ENCODE data around the gene ZBTB14.
A peak's percentile ranks its signal among the peaks of the same experiment; 100 is the strongest.

ZBTB14 gene

DNA sequence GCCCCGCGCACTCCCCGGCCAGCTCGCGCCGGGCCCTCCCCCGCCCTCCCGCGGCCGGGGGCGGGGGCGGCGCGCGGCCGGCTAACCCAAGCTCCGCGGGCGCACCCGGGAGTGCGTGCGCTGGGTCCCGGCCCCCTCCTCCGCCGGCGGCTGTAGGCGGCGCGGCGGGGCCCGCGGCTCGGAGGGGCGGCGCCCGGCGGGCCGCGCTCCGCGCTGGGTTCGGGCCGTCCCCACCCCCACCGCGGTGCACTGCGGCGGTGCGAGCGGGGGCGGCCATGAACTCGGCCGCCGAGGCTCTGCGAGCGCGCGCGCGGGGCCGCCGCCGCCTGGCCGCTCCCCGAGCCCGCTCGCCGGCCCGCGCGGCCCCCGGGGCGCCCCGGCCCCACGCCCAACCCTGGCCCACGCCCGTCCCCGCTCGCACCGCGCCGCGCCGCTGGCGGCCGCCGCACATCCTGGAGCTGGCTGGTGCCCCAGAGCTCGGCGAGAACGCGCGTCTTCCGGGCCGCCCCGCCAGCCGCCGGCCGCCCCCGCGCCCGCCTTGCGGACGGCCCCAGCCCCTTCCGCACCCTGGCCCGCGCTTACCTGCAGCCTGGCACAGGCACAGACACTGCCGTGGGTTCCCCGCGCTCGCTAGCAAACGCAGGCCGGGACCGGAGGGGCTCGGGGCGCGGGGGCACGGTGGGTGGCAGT lies at the start of gene ZBTB14:
TSS of gene ZBTB14 (minus strand) at position 496 of the 690 bp plus-strand sequence. CDS start 2,480 bp downstream, outside the sequence.
- peak; percentile 31 to 49 for DNase-seq (ENCODE audit: low read depth in 2 of 2, low spot score in 1 of 2)

DNA sequence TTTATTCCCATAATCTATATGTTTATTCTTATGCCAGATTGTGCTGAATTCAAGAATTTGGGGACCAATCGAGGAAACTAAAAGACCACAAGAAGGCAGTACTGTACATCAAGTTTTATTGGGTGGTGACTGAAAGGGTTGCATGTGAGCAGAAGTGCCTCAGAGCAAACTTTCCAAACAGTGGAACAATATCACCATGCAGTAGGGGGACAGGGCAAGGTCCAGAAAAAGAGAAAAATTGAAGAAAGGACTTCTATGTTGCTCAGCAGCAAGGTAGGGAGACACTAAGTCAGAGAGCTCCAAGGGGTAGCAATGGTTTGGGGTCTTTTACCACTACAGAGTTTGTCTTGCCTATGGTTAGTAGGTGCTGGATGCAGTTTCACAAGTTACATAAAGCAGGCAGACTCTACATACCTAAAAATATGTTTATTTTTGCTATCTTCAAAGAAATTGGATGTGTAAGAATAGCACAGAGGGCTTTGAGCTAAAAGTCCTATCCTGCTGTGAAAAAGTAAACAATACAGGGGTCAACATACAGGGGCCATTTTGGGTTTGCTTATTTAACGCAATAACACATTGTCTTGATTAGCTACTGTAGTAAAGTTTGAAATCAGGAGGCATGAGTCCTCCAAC lies 43.8 kb upstream of the ZBTB14 start:
- no peak for DNase-seq (ENCODE audit: low read depth in 2 of 2, low spot score in 1 of 2)

GRCh38 chr18:5334456-5335075 lies 39.0 kb upstream of the ZBTB14 start:
- DNase-seq (ENCODE audit: low read depth in 2 of 2, low spot score in 1 of 2), result no peak

DNA sequence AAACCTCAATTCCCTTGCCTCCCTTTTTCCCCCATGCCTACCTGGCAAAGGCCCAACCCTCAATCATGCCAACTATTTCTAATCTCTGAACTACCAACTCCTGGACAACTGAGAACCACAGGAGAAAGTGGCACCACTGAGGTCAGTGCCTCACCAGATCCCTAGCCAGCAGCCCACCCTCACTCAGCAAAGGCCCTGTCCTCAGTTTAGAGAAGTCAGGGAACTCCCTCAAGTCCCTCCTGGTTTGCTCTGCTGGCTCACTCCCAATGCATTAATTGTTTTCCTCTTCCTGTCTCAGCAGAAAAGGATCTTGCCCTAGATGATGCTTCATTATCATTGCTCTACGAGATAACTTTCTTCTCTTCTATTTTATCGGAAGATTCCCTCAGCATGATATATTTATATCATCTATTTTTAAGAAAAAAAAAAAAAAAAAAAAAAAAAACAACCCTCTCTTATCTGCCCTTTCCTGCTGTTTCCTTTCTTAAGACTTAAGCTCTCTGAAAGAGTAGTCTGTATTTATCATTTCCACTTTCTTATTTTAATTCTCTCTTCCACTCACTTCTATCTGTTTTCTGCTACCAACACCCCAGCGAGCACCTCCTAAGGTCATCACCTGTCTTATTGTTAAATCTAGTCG lies 22.7 kb upstream of the ZBTB14 start:
- no peak for DNase-seq (ENCODE audit: low read depth in 2 of 2, low spot score in 1 of 2)

GRCh38 chr18:5317186-5317585 lies 21.7 kb upstream of the ZBTB14 start:
- DNase-seq (ENCODE audit: low read depth in 2 of 2, low spot score in 1 of 2), result no peak

- DNase-seq (ENCODE audit: low read depth in 2 of 2, low spot score in 1 of 2), result no peak
Observed at GRCh38 chr18:5315838-5316237, 20.3 kb upstream of the ZBTB14 start.

DNA sequence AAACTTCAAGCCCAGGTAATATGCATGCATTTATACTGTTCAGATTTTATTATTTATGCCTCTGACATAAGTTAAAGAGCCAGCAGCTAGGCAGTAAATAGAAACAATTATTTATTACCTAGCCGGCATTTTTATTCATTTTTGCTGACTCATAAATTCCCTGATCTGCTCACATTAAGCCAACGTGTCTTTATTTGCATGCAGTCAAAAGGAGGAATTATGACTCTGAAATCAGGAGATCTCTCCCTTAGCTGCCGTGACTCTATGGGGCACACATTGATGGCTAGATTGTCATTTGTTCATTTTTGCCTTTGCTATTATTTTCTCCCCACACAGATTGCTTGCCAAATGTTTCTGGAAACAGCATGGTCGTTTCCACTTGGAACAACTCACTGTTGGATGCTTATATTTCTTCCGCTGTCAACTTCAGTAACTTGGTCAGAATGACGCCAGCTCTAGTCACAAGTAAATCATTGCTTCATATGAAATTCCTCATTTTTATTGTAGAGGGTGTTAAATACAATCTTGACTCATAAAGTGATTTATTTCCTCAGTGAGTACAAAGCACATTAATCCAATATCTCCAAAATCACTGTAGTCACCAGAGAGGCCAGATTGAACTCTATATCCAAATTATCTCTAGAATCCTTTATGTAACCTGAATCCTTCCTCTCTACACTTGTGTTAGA lies 15.9 kb upstream of the ZBTB14 start:
- DNase-seq (ENCODE audit: low read depth in 2 of 2, low spot score in 1 of 2), result no peak

- no peak for DNase-seq (ENCODE audit: low read depth in 2 of 2, low spot score in 1 of 2)
Observed at GRCh38 chr18:5309888-5310470, 14.5 kb upstream of the ZBTB14 start.

GRCh38 chr18:5305835-5306234 lies 10.3 kb upstream of the ZBTB14 start:
- no peak for DNase-seq (ENCODE audit: low read depth in 2 of 2, low spot score in 1 of 2)

DNA sequence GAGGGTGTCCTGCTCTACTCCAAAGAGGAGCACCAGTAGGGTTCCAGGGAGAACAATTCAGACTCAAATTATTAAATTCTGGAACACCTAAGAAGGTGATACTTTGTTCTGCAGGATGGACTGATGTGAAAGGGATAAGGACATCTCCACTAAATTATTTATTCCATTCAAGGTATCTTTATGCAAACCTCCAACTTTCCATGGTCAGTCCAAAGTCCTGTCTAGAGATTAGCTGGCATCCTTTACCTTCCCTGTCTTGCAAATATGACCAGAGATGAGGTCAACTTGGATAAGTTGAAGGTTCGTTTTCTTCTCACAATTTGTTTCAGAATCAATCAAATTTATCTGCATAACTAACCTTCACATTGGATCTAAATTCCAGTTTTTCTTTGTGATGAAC lies 8.7 kb upstream of the ZBTB14 start:
- no peak for DNase-seq (ENCODE audit: low read depth in 2 of 2, low spot score in 1 of 2)

GRCh38 chr18:5303636-5304035 lies 8.1 kb upstream of the ZBTB14 start:
- no peak for DNase-seq (ENCODE audit: low read depth in 2 of 2, low spot score in 1 of 2)

DNA sequence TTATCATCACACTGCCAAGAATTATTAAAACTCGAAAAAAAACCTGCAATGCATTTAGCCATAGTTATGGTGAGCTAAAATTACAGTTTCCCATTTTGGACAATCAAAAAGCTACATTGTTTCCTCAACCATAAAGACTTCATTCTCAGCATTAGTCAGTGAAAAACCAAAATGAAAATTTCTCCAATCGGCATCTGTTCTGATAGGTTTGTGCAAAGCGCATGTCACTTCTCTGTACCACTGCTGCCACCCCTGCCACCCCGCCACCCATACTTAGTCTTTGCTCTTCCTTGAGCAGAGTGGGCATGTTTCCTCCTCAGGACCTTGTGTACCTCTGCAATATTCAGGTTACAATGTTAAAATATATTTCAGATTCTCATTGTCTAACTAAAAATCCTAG lies 7.1 kb upstream of the ZBTB14 start:
- no peak for DNase-seq (ENCODE audit: low read depth in 2 of 2, low spot score in 1 of 2)

DNA sequence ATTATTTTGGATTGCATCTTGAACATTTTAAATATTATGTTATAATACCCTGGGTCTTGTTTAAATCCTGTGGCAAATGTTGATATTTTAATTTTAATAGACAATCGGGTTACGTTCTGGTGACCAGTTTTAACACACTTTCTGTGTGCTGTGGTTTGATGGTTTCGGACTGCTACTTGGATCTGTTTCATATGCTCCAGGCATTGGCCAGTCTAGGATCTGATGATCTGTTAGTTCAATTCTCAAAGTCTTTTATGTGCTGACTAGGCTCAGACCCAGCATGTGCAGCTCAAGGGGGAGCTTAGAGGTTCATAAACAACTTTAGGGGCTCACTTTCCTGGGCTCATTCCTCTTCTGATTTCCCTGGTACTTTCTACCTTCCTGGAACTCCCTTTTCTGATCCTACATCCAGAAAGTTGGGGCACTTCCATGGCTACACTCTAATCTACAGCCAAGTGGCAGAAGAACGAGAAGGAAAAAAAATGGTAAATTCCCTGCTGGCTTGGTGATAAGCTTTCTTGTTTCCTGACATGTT lies 5.0 kb upstream of the ZBTB14 start:
- DNase-seq (ENCODE audit: low read depth in 2 of 2, low spot score in 1 of 2), result no peak

GRCh38 chr18:5298156-5298852 lies 2.8 kb upstream of the ZBTB14 start:
- no peak for DNase-seq (ENCODE audit: low read depth in 2 of 2, low spot score in 1 of 2)

DNA sequence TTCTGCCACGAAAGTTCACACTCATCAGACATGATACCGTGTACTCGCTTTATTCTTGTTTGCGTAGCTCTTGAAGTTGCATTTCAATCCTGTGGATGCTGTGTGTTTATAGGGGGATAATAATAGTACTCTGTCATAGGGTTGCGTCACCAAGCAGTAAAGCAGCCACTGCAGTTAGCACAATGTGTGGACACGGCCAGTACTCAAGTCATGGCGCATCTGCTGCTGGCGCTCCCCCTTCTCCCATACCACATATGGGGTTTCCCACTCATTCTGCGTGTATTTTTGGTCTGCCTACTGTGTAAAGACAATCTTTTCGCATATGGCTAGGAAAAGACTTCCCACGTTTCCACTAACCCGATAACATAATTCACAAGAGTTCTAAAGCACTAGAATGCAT lies 2.1 kb upstream of the ZBTB14 start:
- DNase-seq (ENCODE audit: low read depth in 2 of 2, low spot score in 1 of 2), result no peak

DNA sequence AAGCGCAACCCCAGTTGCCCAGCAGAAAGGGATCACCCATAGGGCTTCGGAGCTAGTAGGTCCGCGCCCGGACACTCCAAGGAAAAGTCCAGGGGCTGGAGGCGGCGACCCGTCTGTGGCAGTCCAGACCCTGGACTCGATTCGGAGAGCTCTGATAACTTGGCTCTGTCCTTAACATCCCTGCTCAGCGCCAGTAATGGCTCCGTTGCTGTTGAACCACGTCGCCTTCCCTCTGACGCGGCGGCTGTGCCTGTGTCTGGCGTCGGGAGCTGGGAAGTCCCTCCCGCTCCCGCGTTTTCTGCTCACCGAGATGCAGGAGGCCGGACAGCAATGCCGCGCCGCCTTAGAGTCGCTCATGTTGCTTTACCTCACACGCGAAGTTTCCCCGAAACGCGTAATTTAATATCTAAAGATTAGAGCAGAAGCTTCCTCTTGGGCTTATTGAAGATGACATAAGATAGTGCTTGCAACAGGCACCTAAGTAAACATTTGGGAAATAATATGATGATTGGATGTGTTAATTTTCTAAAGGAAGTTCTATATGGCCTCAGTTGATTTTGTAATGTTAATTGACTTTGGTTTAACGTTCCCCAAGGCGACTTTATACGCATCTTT lies 1.3 kb upstream of the ZBTB14 start:
- peak in 1 of 2 donors; percentile 24 for DNase-seq (ENCODE audit: low read depth in 2 of 2, low spot score in 1 of 2)

GRCh38 chr18:5295981-5296705 lies 617 bp upstream of the ZBTB14 start:
- peak; percentile 89 to 91 for DNase-seq (ENCODE audit: low read depth in 2 of 2, low spot score in 1 of 2)

- DNase-seq (ENCODE audit: low read depth in 2 of 2, low spot score in 1 of 2), result peak; percentile 24 to 31
Observed at GRCh38 chr18:5294457-5295230, 882 bp downstream of the ZBTB14 start.
